Tibial artery (tissue), 4 donors: ENCODE data around the gene ARL10.

Source experiments
- DNase-seq, 2 donors: peaks; one replicate each; pipeline ENCODE4 v3.0.0-alpha.2; 2019
- H3K27ac ChIP-seq, 2 donors: fragments of 200-600 bp; sonication (generic) in 1 of 2; 1 replicate in 1 of 2; 2 replicates in 1 of 2; pipeline ENCODE4 v1.5.1; 2018 to 2019; ENCODE audit warnings: mild to moderate bottlenecking in 1 of 2
- H3K27me3 ChIP-seq, 2 donors: fragments of 200-600 bp; sonication (generic) in 1 of 2; one replicate each; pipeline versions ENCODE4 v1.5.1 to v1.6.0; 2016 to 2019
- H3K36me3 ChIP-seq, 3 donors: fragments of 200-600 bp; sonication (generic) in 2 of 3; one replicate each; pipeline ENCODE4 v1.5.1; 2016 to 2019; ENCODE audit warnings: mild to moderate bottlenecking in 2 of 3
- H3K4me1 ChIP-seq, 4 donors: fragments of 200-600 bp; sonication (generic) in 2 of 4; 1 replicate in 3 of 4; 2 replicates in 1 of 4; pipeline ENCODE4 v1.5.1; 2016 to 2019
- H3K4me3 ChIP-seq, 2 donors: fragments of 200-600 bp; sonication (generic) in 1 of 2; 1 replicate in 1 of 2; 2 replicates in 1 of 2; pipeline ENCODE4 v1.5.1; 2018 to 2019; ENCODE audit warnings: mild to moderate bottlenecking in 2 of 2
- H3K9me3 ChIP-seq, 3 donors: fragments of 200-600 bp; sonication (generic) in 1 of 3; one replicate each; pipeline ENCODE4 v1.5.1; 2016 to 2019
- intact Hi-C: fragments of 100-400 bp; cut with DNase I; formaldehyde crosslinking; loops from one replicate; pipeline ENCODE4 v1.15.0; 2023; ENCODE audit warnings: low total_unique reads
- TF ChIP-seq, protein P1 (sequence below), 2 experiments: fragments of 200-600 bp in 1 of 2; fragments of 450-650 bp in 1 of 2; IDR thresholded peaks; one replicate each; pipeline ENCODE4 v1.5.1; 2017 to 2019; ENCODE audit warnings: antibody characterized with exemption in 2 of 2, mild to moderate bottlenecking in 1 of 2, moderate library complexity in 1 of 2

The ARL10 gene

DNA sequence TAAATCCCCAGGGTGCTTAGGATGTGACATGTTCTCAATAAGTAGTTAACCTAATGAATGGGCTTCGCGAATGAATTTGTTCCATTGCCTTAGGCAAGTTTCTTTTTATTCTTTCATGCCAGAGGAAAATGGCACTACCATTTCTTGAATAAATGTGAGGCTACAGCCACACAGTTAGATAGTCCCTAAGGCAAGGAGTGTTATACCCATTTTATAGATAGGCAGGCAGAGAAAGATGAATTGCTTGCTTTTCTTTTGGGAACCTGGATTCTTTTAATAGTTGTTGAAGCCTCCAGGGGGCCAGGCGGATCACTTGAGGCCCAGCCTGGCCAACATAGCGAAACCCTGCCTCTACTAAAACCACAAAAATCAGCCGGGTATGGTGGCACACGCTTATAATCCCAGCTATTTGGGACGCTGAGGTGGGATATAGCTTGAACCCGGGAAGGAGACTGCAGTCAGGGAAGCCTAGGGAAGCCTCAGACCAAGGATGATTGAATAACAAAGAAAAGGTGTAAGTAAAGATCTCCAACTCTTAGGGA lies 22.2 kb downstream of the ARL10 start:
- no peaks in the 10 kb centered on the region for H3K27me3 ChIP-seq
- TF ChIP-seq, protein P1, sequence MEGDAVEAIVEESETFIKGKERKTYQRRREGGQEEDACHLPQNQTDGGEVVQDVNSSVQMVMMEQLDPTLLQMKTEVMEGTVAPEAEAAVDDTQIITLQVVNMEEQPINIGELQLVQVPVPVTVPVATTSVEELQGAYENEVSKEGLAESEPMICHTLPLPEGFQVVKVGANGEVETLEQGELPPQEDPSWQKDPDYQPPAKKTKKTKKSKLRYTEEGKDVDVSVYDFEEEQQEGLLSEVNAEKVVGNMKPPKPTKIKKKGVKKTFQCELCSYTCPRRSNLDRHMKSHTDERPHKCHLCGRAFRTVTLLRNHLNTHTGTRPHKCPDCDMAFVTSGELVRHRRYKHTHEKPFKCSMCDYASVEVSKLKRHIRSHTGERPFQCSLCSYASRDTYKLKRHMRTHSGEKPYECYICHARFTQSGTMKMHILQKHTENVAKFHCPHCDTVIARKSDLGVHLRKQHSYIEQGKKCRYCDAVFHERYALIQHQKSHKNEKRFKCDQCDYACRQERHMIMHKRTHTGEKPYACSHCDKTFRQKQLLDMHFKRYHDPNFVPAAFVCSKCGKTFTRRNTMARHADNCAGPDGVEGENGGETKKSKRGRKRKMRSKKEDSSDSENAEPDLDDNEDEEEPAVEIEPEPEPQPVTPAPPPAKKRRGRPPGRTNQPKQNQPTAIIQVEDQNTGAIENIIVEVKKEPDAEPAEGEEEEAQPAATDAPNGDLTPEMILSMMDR (IDR thresholded peaks at IDR 0.05): no peak
- H3K36me3 ChIP-seq: peaks cover 5 to 46% (median 41%) of the 10 kb centered on the region in 3 donors
- intact Hi-C loops: no loop called here
- H3K4me3 ChIP-seq: peak overlapping the region; percentile 79 to 80
- H3K9me3 ChIP-seq: no peaks in the 10 kb centered on the region
- no peak for DNase-seq
- peak overlapping the region; percentile 88 to 92 for H3K27ac ChIP-seq
- peaks cover 0 to 25% (median 21%) of the 10 kb centered on the region in 4 donors for H3K4me1 ChIP-seq

DNA sequence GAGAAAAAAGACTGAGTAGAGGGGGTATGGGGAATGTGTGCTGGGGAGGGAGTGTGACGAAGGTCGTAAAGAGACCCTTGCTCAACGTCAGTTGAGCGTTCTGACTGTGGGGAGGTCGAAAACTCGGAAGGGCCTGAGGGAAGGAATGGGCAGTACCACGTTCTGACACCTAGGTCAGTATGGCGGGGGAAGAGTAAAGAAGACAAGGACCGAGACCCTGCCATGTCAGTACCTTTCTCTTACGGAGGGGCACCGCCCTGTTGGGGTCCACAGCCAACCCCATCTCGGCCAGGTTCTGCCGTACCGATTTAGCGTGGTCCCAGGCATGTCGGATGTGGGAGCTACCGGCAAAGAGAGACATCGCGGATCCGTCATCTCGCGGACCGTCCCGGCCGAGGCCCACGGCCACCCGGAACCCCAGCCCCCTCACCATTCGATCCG lies 22.7 kb downstream of the ARL10 start:
- Histone ChIP-seq H3K9me3 (no peaks in the 10 kb centered on the region), H3K36me3 (peaks cover 10 to 46% (median 43%) of the 10 kb centered on the region in 3 donors), H3K27ac (peak overlapping the region; percentile 88 to 92), H3K4me1 (peaks cover 0 to 24% (median 20%) of the 10 kb centered on the region in 4 donors), H3K27me3 (no peaks in the 10 kb centered on the region), H3K4me3 (peak overlapping the region; percentile 79 to 80)
- intact Hi-C loops: no loop called here
- DNase-seq: peak in 1 of 2 donors; percentile 71
- TF ChIP-seq, protein P1 (IDR thresholded peaks at IDR 0.05): no peak

DNA sequence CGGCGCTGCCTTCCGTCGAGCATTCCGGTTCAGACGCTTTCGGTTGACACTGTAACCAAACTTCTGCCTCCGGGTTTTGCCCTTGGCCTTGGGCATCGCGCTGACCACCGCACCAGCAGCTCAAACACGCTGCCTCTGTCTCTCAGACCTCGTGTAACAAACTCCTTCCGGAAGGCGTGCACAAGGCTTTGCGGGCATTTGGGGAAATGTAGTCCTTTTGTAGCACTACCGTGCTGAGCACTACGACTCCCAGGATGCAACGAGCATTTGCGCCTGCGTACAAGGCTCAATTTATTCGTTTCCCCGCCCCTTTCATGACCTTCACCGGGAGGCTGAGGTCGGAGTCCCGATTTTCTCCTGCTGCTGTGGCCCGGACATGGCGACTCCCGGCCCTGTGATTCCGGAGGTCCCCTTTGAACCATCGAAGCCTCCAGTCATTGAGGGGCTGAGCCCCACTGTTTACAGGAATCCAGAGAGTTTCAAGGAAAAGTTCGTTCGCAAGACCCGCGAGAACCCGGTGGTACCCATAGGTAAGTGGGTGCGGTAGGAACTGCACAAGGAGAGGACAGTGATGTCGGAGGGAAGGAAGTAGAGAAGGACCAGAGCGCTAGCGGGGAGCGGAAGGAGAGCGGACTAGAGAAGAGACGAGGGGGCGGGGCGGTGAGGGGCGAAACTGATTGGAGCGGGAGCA lies 23.3 kb downstream of the ARL10 start, which contains the start of the genes HIGD2A and NOP16:
HIGD2A (plus strand) TSS at position 308 of the 691 bp plus-strand sequence; CDS start at position 377, 69 bp downstream.
NOP16 (minus strand) TSS at position 155 of the 691 bp plus-strand sequence; CDS start at position 96, 59 bp downstream.
- H3K27me3 ChIP-seq: no peaks in the 10 kb centered on the region
- DNase-seq: peak; percentile 100
- H3K4me3 ChIP-seq: peak within 1 kb of the TSS; percentile 79 to 80
- H3K36me3 ChIP-seq: peaks cover 11 to 46% (median 39%) of the 10 kb centered on the region in 3 donors
- no peaks in the 10 kb centered on the region for H3K9me3 ChIP-seq
- H3K4me1 ChIP-seq: peaks cover 0 to 24% (median 20%) of the 10 kb centered on the region in 4 donors
- intact Hi-C loops: no loop called here
- H3K27ac ChIP-seq: peak within 1 kb of the TSS; percentile 88 to 92
- TF ChIP-seq, protein P1 (IDR thresholded peaks at IDR 0.05): peak in 1 of 2 experiments; percentile 40

DNA sequence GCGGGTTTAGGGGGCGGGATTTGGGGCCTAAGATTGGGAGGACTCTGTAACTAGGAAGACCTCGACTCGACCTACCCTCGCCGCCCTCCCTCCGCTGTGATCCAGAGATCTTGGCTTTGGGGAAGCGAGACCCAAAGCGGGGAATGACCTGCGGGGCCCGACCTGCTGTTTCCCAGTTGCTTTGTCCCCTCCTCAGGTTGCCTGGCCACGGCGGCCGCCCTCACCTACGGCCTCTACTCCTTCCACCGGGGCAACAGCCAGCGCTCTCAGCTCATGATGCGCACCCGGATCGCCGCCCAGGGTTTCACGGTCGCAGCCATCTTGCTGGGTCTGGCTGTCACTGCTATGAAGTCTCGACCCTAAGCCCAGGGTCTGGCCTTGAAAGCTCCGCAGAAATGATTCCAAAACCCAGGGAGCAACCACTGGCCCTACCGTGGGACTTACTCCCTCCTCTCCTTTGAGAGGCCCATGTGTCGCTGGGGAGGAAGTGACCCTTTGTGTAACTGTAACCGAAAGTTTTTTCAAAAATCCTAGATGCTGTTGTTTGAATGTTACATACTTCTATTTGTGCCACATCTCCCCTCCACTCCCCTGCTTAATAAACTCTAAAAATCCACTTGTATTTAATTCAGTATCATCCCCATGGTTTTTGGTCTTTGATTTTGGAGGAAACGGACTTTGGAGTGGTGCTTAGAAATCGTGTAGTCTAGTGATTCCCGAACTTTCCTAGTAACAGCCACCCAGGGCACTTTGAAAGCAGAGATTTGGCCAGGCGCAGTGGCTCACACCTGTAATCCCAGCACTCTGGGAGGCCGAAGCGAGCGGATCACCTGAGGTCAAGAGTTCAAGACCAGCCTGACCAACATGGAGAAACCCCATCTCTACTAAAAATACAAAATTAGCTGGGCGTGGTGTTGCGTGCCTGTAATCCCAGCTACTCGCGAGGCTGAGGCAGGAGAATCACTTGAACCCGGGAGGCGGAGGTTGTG lies 24.1 kb downstream of the ARL10 start:
- Histone ChIP-seq H3K27ac (peak overlapping the region; percentile 88 to 92), H3K4me3 (peak overlapping the region; percentile 79 to 80), H3K4me1 (peaks cover 0 to 24% (median 20%) of the 10 kb centered on the region in 4 donors), H3K27me3 (no peaks in the 10 kb centered on the region), H3K36me3 (peaks cover 11 to 46% (median 39%) of the 10 kb centered on the region in 3 donors), H3K9me3 (no peaks in the 10 kb centered on the region)
- DNase-seq: no peak
- intact Hi-C loops: no loop called here
- TF ChIP-seq, protein P1 (IDR thresholded peaks at IDR 0.05): no peak

DNA sequence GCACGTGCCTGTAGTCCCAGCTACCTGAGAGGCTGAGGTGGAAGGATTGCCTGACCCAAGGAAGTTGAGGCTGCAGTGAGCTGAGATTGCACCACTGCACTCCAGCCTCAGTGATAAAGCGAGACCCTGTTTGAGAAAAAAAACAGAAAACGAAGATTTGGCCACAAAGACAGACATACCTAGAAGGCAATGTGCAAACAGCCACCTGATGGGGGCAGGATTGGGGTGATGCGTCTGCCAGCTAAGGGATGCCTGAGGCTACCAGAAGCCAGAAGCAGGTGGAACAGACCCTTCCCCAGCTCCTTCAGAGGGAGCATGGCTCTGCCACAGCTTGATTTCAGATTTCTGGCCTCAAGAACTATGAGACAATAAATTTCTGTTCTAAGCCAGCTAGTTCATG lies 26.2 kb downstream of the ARL10 start:
- intact Hi-C loops: no loop called here
- DNase-seq: no peak
- TF ChIP-seq, protein P1 (IDR thresholded peaks at IDR 0.05): no peak
- Histone ChIP-seq H3K27ac (no peak overlapping the region), H3K36me3 (peaks cover 17 to 58% (median 53%) of the 10 kb centered on the region in 3 donors), H3K4me3 (no peak overlapping the region), H3K4me1 (peaks cover 0 to 24% (median 20%) of the 10 kb centered on the region in 4 donors), H3K9me3 (no peaks in the 10 kb centered on the region), H3K27me3 (no peaks in the 10 kb centered on the region)
